Spleen (tissue), 7 donors: Measurements from ENCODE around the gene TBC1D9B.

Experiments used
- POLR2A ChIP-seq, 3 donors: fragments of 450-650 bp; IDR thresholded peaks; one replicate each; pipeline ENCODE4 v1.5.1; 2017; ENCODE audit warnings: antibody characterized with exemption in 3 of 3, mild to moderate bottlenecking in 1 of 3
- TF ChIP-seq, protein P1 (sequence below), 11 experiments: fragments of 200-600 bp in 7 of 11; fragments of 450-650 bp in 4 of 11; sonication (generic) in 4 of 11; IDR thresholded peaks in 8 of 11; conservative IDR thresholded peaks in 3 of 11; 1 replicate in 7 of 11; 2 replicates in 4 of 11; pipeline versions ENCODE4 v1.4.0 to v1.8.0; 2016 to 2021; ENCODE audit warnings: antibody characterized with exemption in 11 of 11, inconsistent platforms in 4 of 11, mild to moderate bottlenecking in 1 of 11
- donor health status: DM: no; HTN: no; CAD: no; lungs with moderate emphysema.
- donor health status: DM: no; HTN: no; CAD: no.
- donor health status: DM: no; HTN: no; CAD: no.

GRCh38 chr5:179827680-179828079, 80.0 kb downstream of the TBC1D9B start:
- TF ChIP-seq, protein P1, sequence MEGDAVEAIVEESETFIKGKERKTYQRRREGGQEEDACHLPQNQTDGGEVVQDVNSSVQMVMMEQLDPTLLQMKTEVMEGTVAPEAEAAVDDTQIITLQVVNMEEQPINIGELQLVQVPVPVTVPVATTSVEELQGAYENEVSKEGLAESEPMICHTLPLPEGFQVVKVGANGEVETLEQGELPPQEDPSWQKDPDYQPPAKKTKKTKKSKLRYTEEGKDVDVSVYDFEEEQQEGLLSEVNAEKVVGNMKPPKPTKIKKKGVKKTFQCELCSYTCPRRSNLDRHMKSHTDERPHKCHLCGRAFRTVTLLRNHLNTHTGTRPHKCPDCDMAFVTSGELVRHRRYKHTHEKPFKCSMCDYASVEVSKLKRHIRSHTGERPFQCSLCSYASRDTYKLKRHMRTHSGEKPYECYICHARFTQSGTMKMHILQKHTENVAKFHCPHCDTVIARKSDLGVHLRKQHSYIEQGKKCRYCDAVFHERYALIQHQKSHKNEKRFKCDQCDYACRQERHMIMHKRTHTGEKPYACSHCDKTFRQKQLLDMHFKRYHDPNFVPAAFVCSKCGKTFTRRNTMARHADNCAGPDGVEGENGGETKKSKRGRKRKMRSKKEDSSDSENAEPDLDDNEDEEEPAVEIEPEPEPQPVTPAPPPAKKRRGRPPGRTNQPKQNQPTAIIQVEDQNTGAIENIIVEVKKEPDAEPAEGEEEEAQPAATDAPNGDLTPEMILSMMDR (IDR thresholded peaks at IDR 0.05 in 8 of 11, conservative IDR thresholded peaks at IDR 0.05 in 3 of 11) = no peak
- no peak for TF ChIP-seq POLR2A (IDR thresholded peaks at IDR 0.05)
